Stomach (tissue), 4 donors: ENCODE measurements around the gene RICTOR.

Source experiments
- EP300 ChIP-seq: sonication (generic); formaldehyde crosslinking; IDR thresholded peaks from one replicate; pipeline ENCODE4 v1.6.1; 2017; ENCODE audit warnings: antibody characterized with exemption
- TF ChIP-seq, protein P1 (sequence below), 7 experiments: fragments of 450-650 bp in 4 of 7; fragments of 200-600 bp in 3 of 7; sonication (generic) in 3 of 7; IDR thresholded peaks; one replicate each; pipeline ENCODE4 v1.5.1; 2016 to 2019; ENCODE audit warnings: antibody characterized with exemption in 7 of 7, control low read depth in 2 of 7, mild to moderate bottlenecking in 1 of 7

DNA sequence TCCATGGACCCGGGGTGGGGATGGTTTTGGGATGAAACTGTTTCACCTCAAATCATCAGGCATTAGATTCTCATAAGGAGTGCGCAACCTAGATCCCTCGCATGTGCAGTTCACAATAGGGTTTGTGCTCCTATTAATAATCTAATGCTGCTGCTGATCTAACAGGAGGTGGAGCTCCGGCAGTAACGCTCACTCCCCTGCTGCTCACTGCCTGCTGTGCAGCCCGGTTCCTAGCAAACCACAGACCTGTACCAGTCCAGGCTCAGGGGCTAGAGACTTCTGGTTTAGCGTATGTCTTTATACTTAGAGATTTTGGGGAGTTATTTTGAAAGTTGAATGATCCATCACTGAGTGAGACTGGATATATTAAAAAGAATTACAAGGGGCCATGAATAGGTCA is 50.2 kb downstream of the RICTOR start:
- TF ChIP-seq, protein P1, sequence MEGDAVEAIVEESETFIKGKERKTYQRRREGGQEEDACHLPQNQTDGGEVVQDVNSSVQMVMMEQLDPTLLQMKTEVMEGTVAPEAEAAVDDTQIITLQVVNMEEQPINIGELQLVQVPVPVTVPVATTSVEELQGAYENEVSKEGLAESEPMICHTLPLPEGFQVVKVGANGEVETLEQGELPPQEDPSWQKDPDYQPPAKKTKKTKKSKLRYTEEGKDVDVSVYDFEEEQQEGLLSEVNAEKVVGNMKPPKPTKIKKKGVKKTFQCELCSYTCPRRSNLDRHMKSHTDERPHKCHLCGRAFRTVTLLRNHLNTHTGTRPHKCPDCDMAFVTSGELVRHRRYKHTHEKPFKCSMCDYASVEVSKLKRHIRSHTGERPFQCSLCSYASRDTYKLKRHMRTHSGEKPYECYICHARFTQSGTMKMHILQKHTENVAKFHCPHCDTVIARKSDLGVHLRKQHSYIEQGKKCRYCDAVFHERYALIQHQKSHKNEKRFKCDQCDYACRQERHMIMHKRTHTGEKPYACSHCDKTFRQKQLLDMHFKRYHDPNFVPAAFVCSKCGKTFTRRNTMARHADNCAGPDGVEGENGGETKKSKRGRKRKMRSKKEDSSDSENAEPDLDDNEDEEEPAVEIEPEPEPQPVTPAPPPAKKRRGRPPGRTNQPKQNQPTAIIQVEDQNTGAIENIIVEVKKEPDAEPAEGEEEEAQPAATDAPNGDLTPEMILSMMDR (IDR thresholded peaks at IDR 0.05) = no peak
- TF ChIP-seq EP300 = no peak
